ENCODE measurements around the gene DCXR. TPM values are rescaled to one million over a fixed set of nuclear protein-coding genes. Genes with fewer than 3 reads are reported as not detected.

The DCXR gene
- total RNA-seq = 83.4 and 156 TPM in 2 replicates

DNA sequence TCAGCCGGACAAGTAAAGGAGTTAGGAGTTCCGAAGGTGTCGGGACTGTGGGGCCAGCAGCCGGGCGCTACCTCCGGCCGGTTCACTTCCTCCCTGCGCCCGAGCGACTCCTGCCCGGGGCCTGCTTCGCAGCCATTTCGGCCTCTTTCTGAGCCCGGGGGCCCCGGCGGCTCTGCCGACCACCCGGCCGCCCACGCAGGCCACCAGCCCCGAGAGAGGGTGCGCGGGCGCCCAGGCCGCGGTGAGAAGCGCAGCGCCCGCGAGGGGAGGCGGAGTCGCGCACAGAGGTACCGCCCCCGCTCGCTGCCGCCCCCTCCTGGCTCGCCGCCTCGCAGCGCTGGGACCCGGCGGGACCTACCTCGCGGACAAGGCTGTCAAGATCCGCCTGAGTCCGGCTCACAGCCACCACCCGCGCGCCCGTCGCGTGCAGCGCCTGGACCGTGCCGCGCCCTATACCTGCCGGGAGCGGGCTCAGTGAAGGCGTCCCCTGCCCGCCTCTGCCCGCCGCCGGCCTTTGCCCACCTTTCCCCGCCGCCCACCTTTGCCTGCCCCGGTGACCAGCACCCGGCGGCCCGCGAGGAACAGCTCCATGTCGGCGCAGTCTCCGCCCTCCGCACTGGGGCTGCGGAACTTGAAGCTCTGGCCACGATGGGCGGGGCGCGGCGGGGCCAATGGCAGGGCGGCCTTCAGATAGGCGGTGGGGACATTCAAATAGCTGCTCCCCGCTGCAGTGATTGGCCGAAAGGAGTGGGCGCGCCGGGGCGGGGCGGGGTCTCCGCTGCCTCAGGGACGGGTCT lies at the start of gene DCXR:
Gene DCXR, minus strand, starts transcription at position 606 of the 797 bp plus-strand sequence. Its CDS starts 15 bp downstream, at position 591.

GRCh38 chr17:82065638-82066303 lies 28.3 kb upstream of the DCXR start, which contains the start of gene DUS1L:
TSS of gene DUS1L (minus strand) at chr17:82065804. CDS start at chr17:82065059, 745 bp downstream.

DNA sequence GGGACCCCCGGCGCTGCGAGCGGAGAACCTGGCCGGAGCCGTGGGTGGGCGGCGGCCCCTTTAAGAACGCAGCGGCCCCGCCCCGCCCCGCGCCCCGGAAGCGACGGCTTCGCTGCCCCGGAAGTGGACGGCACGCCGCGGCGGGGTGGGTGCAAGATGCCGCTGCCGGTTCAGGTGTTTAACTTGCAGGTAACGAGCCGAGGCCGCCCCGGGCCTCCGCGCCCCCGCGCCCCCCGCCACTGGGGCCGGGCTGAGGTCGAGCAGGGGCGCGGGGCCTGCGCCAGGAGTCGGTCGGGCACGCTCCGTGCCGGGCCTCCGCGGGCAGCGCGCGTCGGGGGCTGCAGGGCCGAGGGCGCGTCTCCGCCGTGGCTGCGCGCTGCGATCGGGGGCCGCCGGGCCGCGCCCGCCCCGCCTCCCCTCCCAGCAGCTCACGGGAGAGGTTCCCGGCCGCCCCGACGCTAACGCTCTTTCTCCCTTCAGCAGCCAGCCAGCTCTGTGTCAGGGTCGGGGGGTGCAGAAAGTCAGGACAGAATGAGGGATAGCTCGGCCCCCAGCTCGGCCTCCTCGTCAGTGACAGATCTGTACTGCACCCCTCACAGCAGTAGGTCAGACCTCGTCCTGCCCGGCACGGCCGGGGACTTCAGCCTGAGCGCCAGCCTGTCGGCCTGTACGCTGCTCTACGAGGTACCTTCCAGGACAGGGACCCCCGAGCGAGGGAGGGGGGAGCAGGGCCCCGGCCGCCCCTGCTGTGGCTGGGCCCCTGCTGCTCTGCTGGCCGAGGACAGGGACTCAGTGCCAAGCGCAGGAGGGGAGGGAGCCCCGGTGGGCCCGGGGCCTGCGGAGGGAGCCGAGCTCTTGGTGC lies 14.5 kb upstream of the DCXR start, which contains the start of the genes GPS1 and RFNG:
Gene GPS1, plus strand, starts transcription at position 123 of the 862 bp plus-strand sequence. Its CDS starts 34 bp downstream, at position 157.
Gene RFNG, minus strand, starts transcription at position 36 of the 862 bp plus-strand sequence. CDS start 45 bp downstream, outside the sequence.

DNA sequence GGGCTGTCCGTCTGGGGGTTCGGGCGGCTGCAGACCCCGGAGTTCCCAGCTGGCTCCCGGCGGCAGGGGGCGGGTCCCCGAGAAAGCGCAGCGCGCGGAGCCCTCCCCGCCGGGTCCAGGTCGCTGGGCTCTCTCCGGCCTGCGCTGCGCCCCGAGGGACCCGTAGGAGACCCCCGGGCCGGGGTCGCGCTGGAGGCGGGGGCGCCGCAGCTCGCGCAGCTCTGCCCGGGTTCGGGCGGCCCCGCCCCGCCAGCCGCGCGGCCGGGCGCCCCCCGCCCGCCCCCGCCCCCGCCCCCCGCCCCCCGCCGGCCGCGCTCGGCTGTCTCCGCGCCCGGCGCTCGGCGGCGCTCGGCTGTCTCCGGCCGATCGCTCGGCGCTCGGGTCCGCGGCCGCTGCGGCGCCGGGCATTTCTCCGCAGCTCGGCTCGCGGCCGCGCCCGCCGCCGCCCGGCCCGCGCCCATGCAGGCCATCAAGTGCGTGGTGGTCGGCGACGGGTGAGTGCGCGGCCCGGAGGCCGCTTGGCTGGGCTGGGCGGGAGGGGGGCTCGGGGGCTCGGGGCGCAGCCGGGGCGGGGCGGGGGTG lies 6.1 kb downstream of the DCXR start, which contains the start of gene RAC3:
Gene RAC3, plus strand, starts transcription at position 376 of the 582 bp plus-strand sequence. Its CDS starts 84 bp downstream, at position 460.

GRCh38 chr17:82022981-82023446 lies 14.5 kb downstream of the DCXR start, which contains the start of gene LRRC45:
TSS of gene LRRC45 (plus strand) at chr17:82023305. CDS start at chr17:82023644, 339 bp downstream.

GRCh38 chr17:82022310-82022980 lies 15.1 kb downstream of the DCXR start, which contains the start of gene CENPX:
TSS of gene CENPX (minus strand) at chr17:82022878. CDS start at chr17:82022861, 17 bp downstream.

Other genes starting within 250 kb of the DCXR start
- not detected in 2 replicates for gene GCGR, start 233.5 kb downstream of the DCXR start, total RNA-seq
- gene MCRIP1, start 204.4 kb downstream of the DCXR start, total RNA-seq = 79.1 and 107 TPM in 2 replicates
- gene PPP1R27, start 202.6 kb downstream of the DCXR start, total RNA-seq = not detected in 2 replicates
- 3,334 and 3,459 TPM in 2 replicates for gene P4HB, start 177.2 kb downstream of the DCXR start, total RNA-seq
- 303 and 339 TPM in 2 replicates for gene ARHGDIA, start 166.4 kb downstream of the DCXR start, total RNA-seq
- gene ALYREF, start 146.1 kb downstream of the DCXR start, total RNA-seq = 55.6 and 108 TPM in 2 replicates
- 195 and 225 TPM in 2 replicates for gene ANAPC11, start 146.0 kb downstream of the DCXR start, total RNA-seq
- 6.6 TPM in 1 of 2 replicates, not detected in the other for gene NPB, start 135.5 kb downstream of the DCXR start, total RNA-seq
- gene PCYT2, start 126.3 kb downstream of the DCXR start, total RNA-seq = 28.3 and 50.5 TPM in 2 replicates
- gene SIRT7, start 119.5 kb downstream of the DCXR start, total RNA-seq = 13.1 and 14.3 TPM in 2 replicates
- gene MAFG, start 110.0 kb downstream of the DCXR start, total RNA-seq = 12.8 and 18.1 TPM in 2 replicates
- 155 and 219 TPM in 2 replicates for gene PYCR1, start 100.4 kb downstream of the DCXR start, total RNA-seq
- gene MYADML2, start 90.5 kb downstream of the DCXR start, total RNA-seq = not detected in 2 replicates
- gene NOTUM, start 76.5 kb downstream of the DCXR start, total RNA-seq = not detected in 2 replicates
- gene ASPSCR1, start 60.1 kb downstream of the DCXR start, total RNA-seq = 14.3 and 17.8 TPM in 2 replicates
- 69.9 and 77.9 TPM in 2 replicates for gene CENPX, start 14.8 kb downstream of the DCXR start, total RNA-seq
- gene LRRC45, start 14.4 kb downstream of the DCXR start, total RNA-seq = 7.9 and 8.8 TPM in 2 replicates
- 32.6 and 38.8 TPM in 2 replicates for gene RAC3, start 6.0 kb downstream of the DCXR start, total RNA-seq
- gene RFNG, start 14.1 kb upstream of the DCXR start, total RNA-seq = 34.7 and 43.7 TPM in 2 replicates
- gene GPS1, start 14.2 kb upstream of the DCXR start, total RNA-seq = 91.0 and 91.7 TPM in 2 replicates
- 33.0 and 34.7 TPM in 2 replicates for gene DUS1L, start 28.1 kb upstream of the DCXR start, total RNA-seq
- gene FASN, start 60.5 kb upstream of the DCXR start, total RNA-seq = 80.9 and 170 TPM in 2 replicates
- gene CCDC57, start 175.1 kb upstream of the DCXR start, total RNA-seq = 6.5 and 9.4 TPM in 2 replicates
- 600 and 632 TPM in 2 replicates for gene SLC16A3, start 191.3 kb upstream of the DCXR start, total RNA-seq
- 28.7 and 31.3 TPM in 2 replicates for gene CSNK1D, start 236.0 kb upstream of the DCXR start, total RNA-seq